PFSK-1 (cell line): ENCODE measurements around the gene PLA2G4A.

ENCODE experiments used
- POLR2AphosphoS5 ChIP-seq: IDR thresholded peaks from 2 replicates; pipeline ENCODE4 v1.6.1; 2012; ENCODE audit warnings: low read depth, mild to moderate bottlenecking, control low read depth, low read length, moderate library complexity
- SIN3A ChIP-seq: IDR thresholded peaks from 2 replicates; pipeline ENCODE4 v1.6.1; 2012; ENCODE audit warnings: mild to moderate bottlenecking, low read length, moderate library complexity, borderline replicate concordance; ENCODE audit not compliant: insufficient read depth
- TF ChIP-seq, protein P1 (sequence below), 2 experiments: IDR thresholded peaks; 2 replicates each; pipeline versions ENCODE4 v1.6.1 to v1.8.0; 2011 to 2012; ENCODE audit warnings: low read depth in 2 of 2, low read length in 2 of 2, control low read depth in 1 of 2, inconsistent platforms in 1 of 2, mild to moderate bottlenecking in 1 of 2, moderate library complexity in 1 of 2; ENCODE audit not compliant: insufficient read depth in 1 of 2

DNA sequence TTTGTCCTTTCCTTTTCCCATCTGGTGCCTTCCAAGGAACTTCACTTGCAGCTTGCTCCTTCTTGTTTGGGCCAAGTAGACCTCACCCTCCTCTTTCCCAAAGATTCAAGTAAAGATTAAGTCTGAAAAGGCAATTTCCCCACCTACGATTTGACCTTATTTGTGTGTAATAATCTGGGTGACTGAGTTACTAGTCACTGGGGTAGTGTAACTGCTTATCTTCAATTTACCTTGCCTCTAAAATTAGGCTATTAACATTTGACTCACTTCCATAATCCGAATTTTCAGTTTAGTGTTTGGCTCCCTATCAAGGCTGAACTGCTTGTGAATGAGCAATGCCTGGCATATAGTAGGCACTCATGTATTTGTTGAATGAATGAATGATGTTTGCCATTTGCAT, 59.6 kb downstream of the PLA2G4A start:
- TF ChIP-seq SIN3A (no peak), POLR2AphosphoS5 (no peak)
- TF ChIP-seq, protein P1, sequence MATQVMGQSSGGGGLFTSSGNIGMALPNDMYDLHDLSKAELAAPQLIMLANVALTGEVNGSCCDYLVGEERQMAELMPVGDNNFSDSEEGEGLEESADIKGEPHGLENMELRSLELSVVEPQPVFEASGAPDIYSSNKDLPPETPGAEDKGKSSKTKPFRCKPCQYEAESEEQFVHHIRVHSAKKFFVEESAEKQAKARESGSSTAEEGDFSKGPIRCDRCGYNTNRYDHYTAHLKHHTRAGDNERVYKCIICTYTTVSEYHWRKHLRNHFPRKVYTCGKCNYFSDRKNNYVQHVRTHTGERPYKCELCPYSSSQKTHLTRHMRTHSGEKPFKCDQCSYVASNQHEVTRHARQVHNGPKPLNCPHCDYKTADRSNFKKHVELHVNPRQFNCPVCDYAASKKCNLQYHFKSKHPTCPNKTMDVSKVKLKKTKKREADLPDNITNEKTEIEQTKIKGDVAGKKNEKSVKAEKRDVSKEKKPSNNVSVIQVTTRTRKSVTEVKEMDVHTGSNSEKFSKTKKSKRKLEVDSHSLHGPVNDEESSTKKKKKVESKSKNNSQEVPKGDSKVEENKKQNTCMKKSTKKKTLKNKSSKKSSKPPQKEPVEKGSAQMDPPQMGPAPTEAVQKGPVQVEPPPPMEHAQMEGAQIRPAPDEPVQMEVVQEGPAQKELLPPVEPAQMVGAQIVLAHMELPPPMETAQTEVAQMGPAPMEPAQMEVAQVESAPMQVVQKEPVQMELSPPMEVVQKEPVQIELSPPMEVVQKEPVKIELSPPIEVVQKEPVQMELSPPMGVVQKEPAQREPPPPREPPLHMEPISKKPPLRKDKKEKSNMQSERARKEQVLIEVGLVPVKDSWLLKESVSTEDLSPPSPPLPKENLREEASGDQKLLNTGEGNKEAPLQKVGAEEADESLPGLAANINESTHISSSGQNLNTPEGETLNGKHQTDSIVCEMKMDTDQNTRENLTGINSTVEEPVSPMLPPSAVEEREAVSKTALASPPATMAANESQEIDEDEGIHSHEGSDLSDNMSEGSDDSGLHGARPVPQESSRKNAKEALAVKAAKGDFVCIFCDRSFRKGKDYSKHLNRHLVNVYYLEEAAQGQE (IDR thresholded peaks at IDR 0.05; ENCODE audit: insufficient read depth in 1 of 2, low read depth in 2 of 2, low read length in 2 of 2) = no peak
